K562 (cell line): ENCODE results near the gene POPDC2. TPM values are rescaled to one million over a fixed set of nuclear protein-coding genes. Genes with fewer than 3 reads are reported as not detected.
A peak's percentile ranks its signal among the peaks of the same experiment; 100 is the strongest.

Source experiments
- ATAC-seq: fragments of 200-7000 bp; cut with Tn5 transposase; 3 replicates; pipeline ENCODE4 v1.9.1; 2020; ENCODE audit warnings: moderate library complexity
- BruUV-seq: library from RNA; stranded (reverse); fragments of 400-500 nt; replicated peaks from 2 replicates; lab custom pipeline; 2021; lab: Mats Ljungman, UMichigan
- CTCF ChIA-PET: fragments of 300-600 bp; formaldehyde crosslinking; extraction: SDS; loops from one replicate; lab custom pipeline; 2021; ENCODE audit warnings: low intra/inter-chr PET ratio; lab: Yijun Ruan, JAX
- POLR2A ChIA-PET: fragments of 300-600, 350-650 bp; sonication (Branson Sonifier 250); formaldehyde crosslinking; extraction: SDS; loops from one replicate; lab custom pipeline; 2021; ENCODE audit warnings: antibody characterized with exemption, inconsistent platforms; lab: Yijun Ruan, JAX
- DNase-seq, 4 experiments: peaks; one replicate each; pipeline versions ENCODE4 v3.0.0 to v3.0.0-alpha.2; 2011 to 2018; ENCODE audit warnings: low spot score in 3 of 4, mixed read lengths in 3 of 4; ENCODE audit errors: extremely low read depth in 1 of 4
- FAIRE-seq: peaks from 2 replicates; lab custom pipeline; 2011; peaks lifted over from hg19 to GRCh38; lab: Jason Lieb, UNC
- H2AFZ ChIP-seq: 2 replicates; pipeline ENCODE4 v1.6.0; 2011; ENCODE audit warnings: low read depth, low read length, control low read depth, inconsistent platforms
- H3K27ac ChIP-seq: fragments of 200-600 bp; 3 replicates; pipeline ENCODE4 v1.8.0; 2011; ENCODE audit warnings: low read depth, mild to moderate bottlenecking, control low read depth, inconsistent platforms, low read length, moderate library complexity, mixed read lengths; ENCODE audit errors: extremely low read depth
- H3K27me3 ChIP-seq, 2 experiments: fragments of 300-600 bp in 1 of 2; 2 replicates in 1 of 2; 3 replicates in 1 of 2; pipeline versions ENCODE4 v1.6.0 to v1.8.0; 2011; ENCODE audit warnings: inconsistent platforms in 2 of 2, low read length in 2 of 2, mild to moderate bottlenecking in 1 of 2, mixed read lengths in 1 of 2, moderate library complexity in 1 of 2; ENCODE audit not compliant: control insufficient read depth in 2 of 2, insufficient read depth in 2 of 2
- H3K36me3 ChIP-seq: fragments of 300-600 bp; 3 replicates; pipeline ENCODE4 v1.8.0; 2011; ENCODE audit warnings: mild to moderate bottlenecking, low read length, inconsistent platforms; ENCODE audit not compliant: control insufficient read depth, insufficient read depth
- H3K4me1 ChIP-seq, 2 experiments: fragments of 200-600 bp in 1 of 2; replicated peaks in 1 of 2; 2 replicates in 1 of 2; 3 replicates in 1 of 2; pipeline versions ENCODE4 v1.5.1 to v1.8.0; 2011; ENCODE audit warnings: inconsistent platforms in 2 of 2, low read length in 2 of 2, mild to moderate bottlenecking in 1 of 2, mixed read lengths in 1 of 2, moderate library complexity in 1 of 2; ENCODE audit not compliant: control insufficient read depth in 2 of 2, insufficient read depth in 2 of 2
- H3K4me2 ChIP-seq: 2 replicates; pipeline ENCODE4 v1.6.1; 2011; ENCODE audit warnings: low read length, control low read depth, inconsistent platforms, mixed read lengths; ENCODE audit not compliant: insufficient read depth
- H3K4me3 ChIP-seq: fragments of 200-600 bp; sonication (generic), shearing (Covaris generic); 2 replicates; pipeline ENCODE4 v1.5.1; 2016; ENCODE audit warnings: control low read depth, inconsistent platforms
- H3K79me2 ChIP-seq: fragments of 200-600 bp; 3 replicates; pipeline ENCODE4 v1.8.0; 2011; ENCODE audit warnings: low read length, inconsistent platforms; ENCODE audit not compliant: control insufficient read depth, insufficient read depth
- H3K9ac ChIP-seq, 2 experiments: 2 replicates each; pipeline versions ENCODE4 v1.6.0 to v1.6.1; 2011; ENCODE audit warnings: low read depth in 2 of 2, low read length in 2 of 2, control low read depth in 1 of 2, inconsistent platforms in 1 of 2, mild to moderate bottlenecking in 1 of 2, mixed read lengths in 1 of 2; ENCODE audit not compliant: insufficient read depth in 1 of 2
- H3K9me1 ChIP-seq: one replicate; pipeline ENCODE4 v1.6.0; 2011; ENCODE audit warnings: inconsistent platforms, mild to moderate bottlenecking, low read length, moderate library complexity; ENCODE audit not compliant: control insufficient read depth, insufficient read depth
- H3K9me3 ChIP-seq: replicated peaks from 2 replicates; pipeline ENCODE4 v1.5.1; 2011; ENCODE audit warnings: low read depth, low read length, inconsistent platforms; ENCODE audit not compliant: control insufficient read depth, insufficient read depth
- H4K20me1 ChIP-seq: replicated peaks from 2 replicates; pipeline ENCODE4 v1.6.1; 2011; ENCODE audit warnings: low read length, inconsistent platforms, mixed read lengths; ENCODE audit not compliant: control insufficient read depth, insufficient read depth
- ATF3 ChIP-seq, 2 experiments: fragments of 450-650 bp in 1 of 2; sonication (generic) in 1 of 2; formaldehyde crosslinking in 1 of 2; IDR thresholded peaks in 1 of 2; conservative IDR thresholded peaks in 1 of 2; 2 replicates each; pipeline versions ENCODE4 v1.6.1 to v1.8.1; 2016 to 2023; ENCODE audit warnings: mild to moderate bottlenecking in 2 of 2, moderate library complexity in 2 of 2, inconsistent platforms in 1 of 2, missing genetic modification reagents in 1 of 2
- CHCHD3 ChIP-seq: fragments of 250-450 bp; sonication (Bioruptor Pico); IDR thresholded peaks from 2 replicates; pipeline ENCODE4 v2.1.2; 2022; ENCODE audit warnings: mild to moderate bottlenecking
- GTF2A2 ChIP-seq: IDR thresholded peaks from 2 replicates; pipeline ENCODE4 v1.6.1; 2016; ENCODE audit warnings: mild to moderate bottlenecking, missing genetic modification characterization, missing compliant biosample characterization
- ILF3 ChIP-seq: fragments of 450-650 bp; IDR thresholded peaks from 2 replicates; pipeline ENCODE4 v1.6.1; 2018; ENCODE audit warnings: antibody characterized with exemption, mild to moderate bottlenecking, moderate library complexity, borderline replicate concordance
- MBD2 ChIP-seq: sonication (generic); IDR thresholded peaks from 2 replicates; pipeline ENCODE4 v1.6.1; 2016; ENCODE audit warnings: low read depth, borderline replicate concordance
- POLR3G ChIP-seq: IDR thresholded peaks from 2 replicates; pipeline ENCODE4 v1.6.1; 2011; ENCODE audit not compliant: insufficient read length, insufficient replicate concordance; ENCODE audit errors: extremely low read depth
- SOX6 ChIP-seq: fragments of 450-650 bp; IDR thresholded peaks from 2 replicates; pipeline ENCODE4 v1.6.1; 2014; ENCODE audit warnings: mild to moderate bottlenecking
- THRA ChIP-seq: fragments of 450-650 bp; IDR thresholded peaks from 2 replicates; pipeline ENCODE4 v1.6.1; 2017; ENCODE audit warnings: mild to moderate bottlenecking, moderate library complexity
- ZFP36 ChIP-seq: fragments of 150-350 bp; IDR thresholded peaks from 2 replicates; pipeline ENCODE4 v1.6.1; 2018; ENCODE audit warnings: low read length, low read depth; ENCODE audit not compliant: partially characterized antibody
- ZNF184 ChIP-seq: sonication (generic); formaldehyde crosslinking; IDR thresholded peaks from 2 replicates; pipeline ENCODE4 v1.5.0; 2020; ENCODE audit warnings: missing genetic modification reagents
- ZNF23 ChIP-seq: fragments of 250-450 bp; sonication (Bioruptor Pico); IDR thresholded peaks from 2 replicates; pipeline ENCODE4 v1.4.0; 2020; ENCODE audit warnings: mild to moderate bottlenecking
- ZSCAN32 ChIP-seq: fragments of 450-650 bp; formaldehyde crosslinking; IDR thresholded peaks from 2 replicates; pipeline ENCODE4 v1.4.0; 2020; ENCODE audit warnings: mild to moderate bottlenecking, moderate library complexity
- WGBS: fragments of 100-300 bp; shearing (Covaris generic); methylation state at CpG from one replicate; pipeline ENCODE4 v1.1.6; 2016; ENCODE audit warnings: low coverage, mixed read lengths; ENCODE audit not compliant: insufficient coverage; ENCODE audit errors: missing lambda C conversion rate; 5-methylcytosine and 5-hydroxymethylcytosine counted together
- in situ Hi-C: fragments of 300-500 bp; cut with MboI; formaldehyde crosslinking; loops from 4 replicates; pipeline ENCODE4 v1.15.0; 2018; ENCODE audit warnings: inconsistent platforms, mixed read lengths
- intact Hi-C: fragments of 100-400 bp; cut with micrococcal nuclease; formaldehyde crosslinking; loops from 2 replicates; pipeline ENCODE4 v1.14.2; 2022
- polyA plus RNA-seq, 8 experiments: library from polyadenylated mRNA; depleted of rRNA in 4 of 8; stranded (reverse) in 5 of 8; unstranded in 3 of 8; fragments of >200 nt; fragmentation: Nextera tagmentation in 2 of 8; fragmentation: Illumina TruSeq in 1 of 8; extraction: Ambion mirVana in 2 of 8; extraction: Trizol in 1 of 8; gene quantifications; 2 replicates each; pipeline versions ENCODE4 v1.2.1 to v1.2.3, GENCODE V29; 2011 to 2014; ENCODE audit warnings: inconsistent platforms in 1 of 8, missing spikeins in 1 of 8
- total RNA-seq, 7 experiments: library from RNA; depleted of rRNA in 6 of 7; stranded (reverse); fragments of >200 nt in 6 of 7; fragmentation: Illumina TruSeq in 2 of 7; extraction: Trizol in 2 of 7; gene quantifications; 2 replicates each; pipeline versions ENCODE4 v1.2.1 to v1.2.3, GENCODE V29; 2011 to 2021; ENCODE audit warnings: low replicate concordance in 1 of 7

POPDC2 gene
- total and polyA plus RNA-seq, 9 of the 15 experiments (the other 6 are each of a cell fraction or from before 2014, with no cell fraction given) = 0.08 to 0.32 (median 0.13) TPM; not detected in 4

GRCh38 chr3:119625451-119626153, 34.8 kb downstream of the POPDC2 start:
- Histone ChIP-seq H2AFZ (no peak overlapping the region; the same call in 1 of the 2 replicates), H3K9me3 (no peaks in the 10 kb centered on the region), H3K4me2 (no peak overlapping the region), H3K4me3 (no peak overlapping the region), H3K4me1 (peaks cover 0 to 4% of the 10 kb centered on the region in 2 experiments; a peak in 3 of 5 replicates), H3K27ac (no peak overlapping the region), H3K79me2 (no peaks in the 10 kb centered on the region), H4K20me1 (no peaks in the 10 kb centered on the region), H3K27me3 (no peaks in the 10 kb centered on the region), H3K36me3 (no peaks in the 10 kb centered on the region), H3K9ac (peak overlapping the region in 1 of 2 experiments; percentile 48; a peak in 1 of 4 replicates), H3K9me1 (no peaks in the 10 kb centered on the region)
- DNase-seq (peak in 1 of 4 experiments; percentile 11), ATAC-seq (peak; percentile 58), FAIRE-seq (no peak)
- ChIA-PET POLR2A (interaction anchor here (0.6 kb wide), 1 partner anchor 10 kb away, joined by 3 read pairs; no protein-coding TSS in a partner anchor), CTCF (no interaction called here)
- BruUV-seq = no TSS peak
- WGBS = 19% methylated on average over 8 of the region's 8 CpGs
- TF ChIP-seq SOX6 (no peak), ZFP36 (no peak), CHCHD3 (no peak)
- intact Hi-C loops = no loop called here
- in situ Hi-C loops = no loop called here

GRCh38 chr3:119624002-119624720, 36.2 kb downstream of the POPDC2 start:
- 60% methylated on average over 9 of the region's 9 CpGs for WGBS
- H4K20me1 ChIP-seq = no peaks in the 10 kb centered on the region
- no peak overlapping the region for H3K4me2 ChIP-seq
- no peaks in the 10 kb centered on the region for H3K36me3 ChIP-seq
- in situ Hi-C loops (no loop called here), intact Hi-C loops (no loop called here)
- no peaks in the 10 kb centered on the region for H3K9me1 ChIP-seq
- no peak overlapping the region for H3K9ac ChIP-seq
- FAIRE-seq (no peak), DNase-seq (no peak), ATAC-seq (no peak)
- no peaks in the 10 kb centered on the region for H3K79me2 ChIP-seq
- H3K4me3 ChIP-seq = no peak overlapping the region
- no TSS peak for BruUV-seq
- no peaks in the 10 kb centered on the region for H3K9me3 ChIP-seq
- no peak overlapping the region for H3K27ac ChIP-seq
- H2AFZ ChIP-seq = no peak overlapping the region
- H3K27me3 ChIP-seq = no peaks in the 10 kb centered on the region
- ChIA-PET CTCF (no interaction called here), POLR2A (no interaction called here)
- H3K4me1 ChIP-seq = peaks cover 0 to 5% of the 10 kb centered on the region in 2 experiments; a peak in 4 of 5 replicates
- no peak for TF ChIP-seq ZNF184 (CRISPR knock-in tag)
- TF ChIP-seq ZNF23 = no peak
- TF ChIP-seq ATF3 (IDR thresholded peaks at IDR 0.05) = no peak
- no peak for TF ChIP-seq ATF3 (CRISPR knock-in tag; conservative IDR thresholded peaks at IDR 0.05)
- no peak for TF ChIP-seq MBD2
- TF ChIP-seq ILF3 = no peak
- TF ChIP-seq POLR3G = no peak
- TF ChIP-seq THRA = no peak
- TF ChIP-seq GTF2A2 (tag) = no peak
- TF ChIP-seq ZSCAN32 (CRISPR knock-in tag) = no peak
